HepG2 (cell line): ENCODE data around the gene ZNF77.

Source experiments
- FOXP1 ChIP-seq, 2 experiments: fragments of 450-650 bp in 1 of 2; IDR thresholded peaks; 2 replicates each; pipeline ENCODE4 v1.6.1; 2017 to 2018; ENCODE audit warnings: antibody characterized with exemption in 1 of 2
- HMG20A ChIP-seq: IDR thresholded peaks from 2 replicates; pipeline ENCODE4 v1.6.1; 2016; ENCODE audit warnings: borderline replicate concordance
- SMAD1 ChIP-seq: sonication (generic); formaldehyde crosslinking; IDR thresholded peaks from 2 replicates; pipeline ENCODE4 v1.4.0; 2020; ENCODE audit warnings: missing genetic modification reagents, low read depth, mild to moderate bottlenecking, borderline replicate concordance
- SYNCRIP ChIP-seq: fragments of 200-400 bp; formaldehyde crosslinking; IDR thresholded peaks from 2 replicates; pipeline ENCODE4 v1.6.1; 2018; ENCODE audit warnings: mild to moderate bottlenecking, low read depth, low read length; ENCODE audit not compliant: insufficient read depth
- ZNF138 ChIP-seq: sonication (generic); formaldehyde crosslinking; IDR thresholded peaks from 2 replicates; pipeline ENCODE4 v1.5.0; 2020; ENCODE audit warnings: mild to moderate bottlenecking, low read depth, missing genetic modification reagents
- ZNF143 ChIP-seq: sonication (generic); formaldehyde crosslinking; IDR thresholded peaks from 2 replicates; pipeline ENCODE4 v1.4.0; 2020; ENCODE audit warnings: missing genetic modification reagents
- TF ChIP-seq, protein P1 (sequence below): sonication (generic); formaldehyde crosslinking; IDR thresholded peaks from 2 replicates; pipeline ENCODE4 v1.5.0; 2020; ENCODE audit warnings: mild to moderate bottlenecking, missing genetic modification reagents, moderate library complexity
- TF ChIP-seq, protein P2 (sequence below), 2 experiments: sonication (generic) in 1 of 2; formaldehyde crosslinking in 1 of 2; IDR thresholded peaks; 2 replicates each; pipeline versions ENCODE4 v1.5.1 to v1.6.1; 2011 to 2020; ENCODE audit warnings: borderline replicate concordance in 1 of 2, low read depth in 1 of 2, low read length in 1 of 2, mild to moderate bottlenecking in 1 of 2, missing genetic modification reagents in 1 of 2, moderate library complexity in 1 of 2
- TF ChIP-seq, protein P3 (sequence below), 2 experiments: IDR thresholded peaks; 2 replicates each; pipeline ENCODE4 v1.6.1; 2011 to 2012; ENCODE audit warnings: low read length in 2 of 2, borderline replicate concordance in 1 of 2, low read depth in 1 of 2, mild to moderate bottlenecking in 1 of 2, moderate library complexity in 1 of 2
- TF ChIP-seq, protein P4 (sequence below): IDR thresholded peaks from 2 replicates; pipeline ENCODE4 v1.4.0; 2020; ENCODE audit warnings: mild to moderate bottlenecking, missing genetic modification reagents

DNA sequence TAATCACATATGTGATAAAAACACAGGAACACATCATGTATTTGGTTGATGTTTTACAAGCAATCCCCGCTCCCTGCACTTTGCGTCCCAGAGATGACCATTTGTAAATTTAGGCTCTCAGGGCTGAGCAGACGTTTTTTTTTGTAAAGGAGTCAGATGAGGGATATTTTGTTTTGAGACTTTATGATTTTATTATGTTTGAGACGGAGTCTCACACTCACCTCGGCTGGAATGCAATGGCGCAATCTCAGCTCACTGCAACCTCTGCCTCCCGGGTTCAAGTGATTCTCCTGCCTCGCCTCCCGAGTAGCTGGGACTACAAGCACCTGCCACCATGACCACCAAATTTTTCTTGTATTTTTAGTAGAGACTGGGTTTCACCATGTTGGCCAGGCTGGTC, 34.0 kb upstream of the ZNF77 start:
- no peak for TF ChIP-seq HMG20A (CRISPR knock-in tag)
- TF ChIP-seq, protein P1, sequence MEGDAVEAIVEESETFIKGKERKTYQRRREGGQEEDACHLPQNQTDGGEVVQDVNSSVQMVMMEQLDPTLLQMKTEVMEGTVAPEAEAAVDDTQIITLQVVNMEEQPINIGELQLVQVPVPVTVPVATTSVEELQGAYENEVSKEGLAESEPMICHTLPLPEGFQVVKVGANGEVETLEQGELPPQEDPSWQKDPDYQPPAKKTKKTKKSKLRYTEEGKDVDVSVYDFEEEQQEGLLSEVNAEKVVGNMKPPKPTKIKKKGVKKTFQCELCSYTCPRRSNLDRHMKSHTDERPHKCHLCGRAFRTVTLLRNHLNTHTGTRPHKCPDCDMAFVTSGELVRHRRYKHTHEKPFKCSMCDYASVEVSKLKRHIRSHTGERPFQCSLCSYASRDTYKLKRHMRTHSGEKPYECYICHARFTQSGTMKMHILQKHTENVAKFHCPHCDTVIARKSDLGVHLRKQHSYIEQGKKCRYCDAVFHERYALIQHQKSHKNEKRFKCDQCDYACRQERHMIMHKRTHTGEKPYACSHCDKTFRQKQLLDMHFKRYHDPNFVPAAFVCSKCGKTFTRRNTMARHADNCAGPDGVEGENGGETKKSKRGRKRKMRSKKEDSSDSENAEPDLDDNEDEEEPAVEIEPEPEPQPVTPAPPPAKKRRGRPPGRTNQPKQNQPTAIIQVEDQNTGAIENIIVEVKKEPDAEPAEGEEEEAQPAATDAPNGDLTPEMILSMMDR, result no peak
- TF ChIP-seq FOXP1 (IDR thresholded peaks at IDR 0.05), result no peak
- no peak for TF ChIP-seq FOXP1 (CRISPR knock-in tag; IDR thresholded peaks at IDR 0.05)
- TF ChIP-seq SMAD1 (CRISPR knock-in tag), result no peak
- TF ChIP-seq, protein P2, sequence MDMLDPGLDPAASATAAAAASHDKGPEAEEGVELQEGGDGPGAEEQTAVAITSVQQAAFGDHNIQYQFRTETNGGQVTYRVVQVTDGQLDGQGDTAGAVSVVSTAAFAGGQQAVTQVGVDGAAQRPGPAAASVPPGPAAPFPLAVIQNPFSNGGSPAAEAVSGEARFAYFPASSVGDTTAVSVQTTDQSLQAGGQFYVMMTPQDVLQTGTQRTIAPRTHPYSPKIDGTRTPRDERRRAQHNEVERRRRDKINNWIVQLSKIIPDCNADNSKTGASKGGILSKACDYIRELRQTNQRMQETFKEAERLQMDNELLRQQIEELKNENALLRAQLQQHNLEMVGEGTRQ (IDR thresholded peaks at IDR 0.05; ENCODE audit: low read depth, low read length), result no peak
- TF ChIP-seq, protein P2 (CRISPR knock-in tag; IDR thresholded peaks at IDR 0.05; ENCODE audit: borderline replicate concordance), result no peak
- no peak for TF ChIP-seq ZNF143 (CRISPR knock-in tag)
- TF ChIP-seq, protein P3, sequence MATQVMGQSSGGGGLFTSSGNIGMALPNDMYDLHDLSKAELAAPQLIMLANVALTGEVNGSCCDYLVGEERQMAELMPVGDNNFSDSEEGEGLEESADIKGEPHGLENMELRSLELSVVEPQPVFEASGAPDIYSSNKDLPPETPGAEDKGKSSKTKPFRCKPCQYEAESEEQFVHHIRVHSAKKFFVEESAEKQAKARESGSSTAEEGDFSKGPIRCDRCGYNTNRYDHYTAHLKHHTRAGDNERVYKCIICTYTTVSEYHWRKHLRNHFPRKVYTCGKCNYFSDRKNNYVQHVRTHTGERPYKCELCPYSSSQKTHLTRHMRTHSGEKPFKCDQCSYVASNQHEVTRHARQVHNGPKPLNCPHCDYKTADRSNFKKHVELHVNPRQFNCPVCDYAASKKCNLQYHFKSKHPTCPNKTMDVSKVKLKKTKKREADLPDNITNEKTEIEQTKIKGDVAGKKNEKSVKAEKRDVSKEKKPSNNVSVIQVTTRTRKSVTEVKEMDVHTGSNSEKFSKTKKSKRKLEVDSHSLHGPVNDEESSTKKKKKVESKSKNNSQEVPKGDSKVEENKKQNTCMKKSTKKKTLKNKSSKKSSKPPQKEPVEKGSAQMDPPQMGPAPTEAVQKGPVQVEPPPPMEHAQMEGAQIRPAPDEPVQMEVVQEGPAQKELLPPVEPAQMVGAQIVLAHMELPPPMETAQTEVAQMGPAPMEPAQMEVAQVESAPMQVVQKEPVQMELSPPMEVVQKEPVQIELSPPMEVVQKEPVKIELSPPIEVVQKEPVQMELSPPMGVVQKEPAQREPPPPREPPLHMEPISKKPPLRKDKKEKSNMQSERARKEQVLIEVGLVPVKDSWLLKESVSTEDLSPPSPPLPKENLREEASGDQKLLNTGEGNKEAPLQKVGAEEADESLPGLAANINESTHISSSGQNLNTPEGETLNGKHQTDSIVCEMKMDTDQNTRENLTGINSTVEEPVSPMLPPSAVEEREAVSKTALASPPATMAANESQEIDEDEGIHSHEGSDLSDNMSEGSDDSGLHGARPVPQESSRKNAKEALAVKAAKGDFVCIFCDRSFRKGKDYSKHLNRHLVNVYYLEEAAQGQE (IDR thresholded peaks at IDR 0.05; ENCODE audit: borderline replicate concordance in 1 of 2, low read depth in 1 of 2, low read length in 2 of 2), result no peak
- no peak for TF ChIP-seq SYNCRIP
- no peak for TF ChIP-seq ZNF138
- TF ChIP-seq, protein P4, sequence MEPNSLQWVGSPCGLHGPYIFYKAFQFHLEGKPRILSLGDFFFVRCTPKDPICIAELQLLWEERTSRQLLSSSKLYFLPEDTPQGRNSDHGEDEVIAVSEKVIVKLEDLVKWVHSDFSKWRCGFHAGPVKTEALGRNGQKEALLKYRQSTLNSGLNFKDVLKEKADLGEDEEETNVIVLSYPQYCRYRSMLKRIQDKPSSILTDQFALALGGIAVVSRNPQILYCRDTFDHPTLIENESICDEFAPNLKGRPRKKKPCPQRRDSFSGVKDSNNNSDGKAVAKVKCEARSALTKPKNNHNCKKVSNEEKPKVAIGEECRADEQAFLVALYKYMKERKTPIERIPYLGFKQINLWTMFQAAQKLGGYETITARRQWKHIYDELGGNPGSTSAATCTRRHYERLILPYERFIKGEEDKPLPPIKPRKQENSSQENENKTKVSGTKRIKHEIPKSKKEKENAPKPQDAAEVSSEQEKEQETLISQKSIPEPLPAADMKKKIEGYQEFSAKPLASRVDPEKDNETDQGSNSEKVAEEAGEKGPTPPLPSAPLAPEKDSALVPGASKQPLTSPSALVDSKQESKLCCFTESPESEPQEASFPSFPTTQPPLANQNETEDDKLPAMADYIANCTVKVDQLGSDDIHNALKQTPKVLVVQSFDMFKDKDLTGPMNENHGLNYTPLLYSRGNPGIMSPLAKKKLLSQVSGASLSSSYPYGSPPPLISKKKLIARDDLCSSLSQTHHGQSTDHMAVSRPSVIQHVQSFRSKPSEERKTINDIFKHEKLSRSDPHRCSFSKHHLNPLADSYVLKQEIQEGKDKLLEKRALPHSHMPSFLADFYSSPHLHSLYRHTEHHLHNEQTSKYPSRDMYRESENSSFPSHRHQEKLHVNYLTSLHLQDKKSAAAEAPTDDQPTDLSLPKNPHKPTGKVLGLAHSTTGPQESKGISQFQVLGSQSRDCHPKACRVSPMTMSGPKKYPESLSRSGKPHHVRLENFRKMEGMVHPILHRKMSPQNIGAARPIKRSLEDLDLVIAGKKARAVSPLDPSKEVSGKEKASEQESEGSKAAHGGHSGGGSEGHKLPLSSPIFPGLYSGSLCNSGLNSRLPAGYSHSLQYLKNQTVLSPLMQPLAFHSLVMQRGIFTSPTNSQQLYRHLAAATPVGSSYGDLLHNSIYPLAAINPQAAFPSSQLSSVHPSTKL, result no peak
